Kidney (tissue), 14 donors: ENCODE measurements around the gene SCNN1B. TPM values are rescaled to one million over a fixed set of nuclear protein-coding genes. Genes with fewer than 3 reads are reported as not detected.

Experiments used
- DNase-seq, 5 donors: peaks; one replicate each; pipeline ENCODE4 v3.0.0-alpha.2; 2013 to 2020
- FAIRE-seq: peaks from 2 replicates; lab custom pipeline; 2012; peaks lifted over from hg19 to GRCh38; lab: Jason Lieb, UNC
- H3K27ac ChIP-seq, 2 donors: one replicate each; pipeline ENCODE4 v1.7.0; 2013; ENCODE audit warnings: low read depth in 2 of 2, low read length in 2 of 2, inconsistent platforms in 1 of 2
- H3K27me3 ChIP-seq: one replicate; pipeline ENCODE4 v1.7.1; 2013; ENCODE audit warnings: low read length, inconsistent platforms; ENCODE audit not compliant: control insufficient read depth, insufficient read depth
- H3K36me3 ChIP-seq, 3 donors: one replicate each; pipeline versions ENCODE4 v1.7.0 to v1.7.1; 2013; ENCODE audit warnings: low read length in 3 of 3, control low read depth in 1 of 3, inconsistent platforms in 1 of 3; ENCODE audit not compliant: insufficient read depth in 3 of 3, control insufficient read depth in 2 of 3
- H3K4me1 ChIP-seq, 3 donors: one replicate each; pipeline versions ENCODE4 v1.7.0 to v1.7.1; 2013; ENCODE audit warnings: low read length in 3 of 3, inconsistent platforms in 1 of 3, low read depth in 1 of 3; ENCODE audit not compliant: control insufficient read depth in 2 of 3, insufficient read depth in 2 of 3
- H3K4me3 ChIP-seq, 3 donors: one replicate each; pipeline versions ENCODE4 v1.7.0 to v1.8.1; 2013; ENCODE audit warnings: low read length in 3 of 3, control low read depth in 1 of 3, inconsistent platforms in 1 of 3
- H3K9ac ChIP-seq, 3 donors: one replicate each; pipeline versions ENCODE4 v1.7.0 to v1.7.1; 2013; ENCODE audit warnings: low read length in 3 of 3, control low read depth in 1 of 3, inconsistent platforms in 1 of 3
- H3K9me3 ChIP-seq, 3 donors: one replicate each; pipeline versions ENCODE4 v1.7.0 to v1.7.1; 2013; ENCODE audit warnings: low read length in 3 of 3, control low read depth in 1 of 3, inconsistent platforms in 1 of 3; ENCODE audit not compliant: control insufficient read depth in 2 of 3, insufficient read depth in 1 of 3
- CTCF ChIP-seq: IDR thresholded peaks from 3 replicates; pipeline ENCODE4 v1.5.1; 2012; ENCODE audit warnings: mild to moderate bottlenecking, moderate library complexity, borderline replicate concordance; ENCODE audit not compliant: insufficient read depth; ENCODE audit errors: extremely low read depth
- intact Hi-C: fragments of 100-400 bp; cut with DNase I; formaldehyde crosslinking; loops from one replicate; pipeline ENCODE4 v1.11.1; 2022
- polyA plus RNA-seq: library from polyadenylated mRNA; stranded (reverse); fragments of 350-450 nt; fragmentation: Illumina TruSeq; extraction: RNeasy Lipid Tissue Mini Kit (QIAGEN cat#74804); gene quantifications from one replicate; pipeline ENCODE4 v1.2.3, GENCODE V29; 2014; ENCODE audit warnings: low read depth, low replicate concordance; ENCODE audit not compliant: insufficient read depth
- total RNA-seq: library from RNA; stranded (reverse); fragmentation: NEBNext Ultra II Directional; extraction: Animal tissue kit (Norgen Biotek cat#: 25700); gene quantifications from one replicate; pipeline ENCODE4 v1.2.1, GENCODE V29; 2021
- donor health status: control.
- donor health status: control.
- donor health status: control.
- donor health status: control.
- donor health status: control.
- donor health status: DM: yes; HTN: yes; CAD: no.
- donor health status: Normal renal cell carcinoma (clear cell type).

SCNN1B gene
- total and polyA plus RNA-seq, 2 donors from 2014 or later: 7.8 to 62.9 TPM

GRCh38 chr16:23377071-23377931 is 75.2 kb downstream of the SCNN1B start:
- Histone ChIP-seq H3K9ac (no peak overlapping the region), H3K9me3 (no peaks in the 10 kb centered on the region), H3K4me3 (no peak overlapping the region), H3K36me3 (no peaks in the 10 kb centered on the region), H3K27ac (no peak overlapping the region), H3K27me3 (no peaks in the 10 kb centered on the region), H3K4me1 (no peaks in the 10 kb centered on the region)
- DNase-seq (peak in 1 of 5 donors; percentile 46), FAIRE-seq (no peak)
- TF ChIP-seq CTCF: no peak
- intact Hi-C loops: no loop called here

GRCh38 chr16:23378256-23378655 is 76.2 kb downstream of the SCNN1B start:
- FAIRE-seq (no peak), DNase-seq (peak in 1 of 5 donors; percentile 56)
- H3K4me1 ChIP-seq: no peaks in the 10 kb centered on the region
- no peaks in the 10 kb centered on the region for H3K27me3 ChIP-seq
- no peak overlapping the region for H3K27ac ChIP-seq
- no peaks in the 10 kb centered on the region for H3K9me3 ChIP-seq
- H3K4me3 ChIP-seq: no peak overlapping the region
- no peak overlapping the region for H3K9ac ChIP-seq
- intact Hi-C loops: no loop called here
- no peak for TF ChIP-seq CTCF
- H3K36me3 ChIP-seq: no peaks in the 10 kb centered on the region

GRCh38 chr16:23378921-23379320 is 76.8 kb downstream of the SCNN1B start:
- DNase-seq (peak in 1 of 5 donors; percentile 19), FAIRE-seq (no peak)
- TF ChIP-seq CTCF: no peak
- Histone ChIP-seq H3K4me3 (no peak overlapping the region), H3K27me3 (no peaks in the 10 kb centered on the region), H3K36me3 (no peaks in the 10 kb centered on the region), H3K4me1 (no peaks in the 10 kb centered on the region), H3K27ac (no peak overlapping the region), H3K9me3 (no peaks in the 10 kb centered on the region), H3K9ac (no peak overlapping the region)
- intact Hi-C loops: no loop called here
